ENCODE results near the gene IDS. TPM values are rescaled to one million over a fixed set of nuclear protein-coding genes. Genes with fewer than 3 reads are reported as not detected.

IDS gene
- total RNA-seq, 1 experiment from 2014 or later: 13.3 TPM

- TF ChIP-seq TCF7 (CRISPR knock-in tag; IDR thresholded peaks at IDR 0.05; ENCODE audit: low read depth): no peak
- TF ChIP-seq ZNF263 (CRISPR knock-in tag; IDR thresholded peaks at IDR 0.05; ENCODE audit: low read depth): no peak
- TF ChIP-seq TEAD4 (CRISPR knock-in tag; IDR thresholded peaks at IDR 0.05): no peak
- no peak for TF ChIP-seq MXD4 (CRISPR knock-in tag; IDR thresholded peaks at IDR 0.05; ENCODE audit: borderline replicate concordance)
- no peak for TF ChIP-seq NR3C1 (CRISPR knock-in tag; conservative IDR thresholded peaks at IDR 0.05; ENCODE audit: low read depth)
- TF ChIP-seq, protein P1, sequence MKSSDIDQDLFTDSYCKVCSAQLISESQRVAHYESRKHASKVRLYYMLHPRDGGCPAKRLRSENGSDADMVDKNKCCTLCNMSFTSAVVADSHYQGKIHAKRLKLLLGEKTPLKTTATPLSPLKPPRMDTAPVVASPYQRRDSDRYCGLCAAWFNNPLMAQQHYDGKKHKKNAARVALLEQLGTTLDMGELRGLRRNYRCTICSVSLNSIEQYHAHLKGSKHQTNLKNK (CRISPR knock-in tag; IDR thresholded peaks at IDR 0.05): no peak
- TF ChIP-seq MLX (CRISPR knock-in tag; IDR thresholded peaks at IDR 0.05): no peak
- TF ChIP-seq ZNF423 (CRISPR knock-in tag; IDR thresholded peaks at IDR 0.05): no peak
- TF ChIP-seq ZNF671 (CRISPR knock-in tag; IDR thresholded peaks at IDR 0.05): no peak
These were observed 9.5 kb downstream of the IDS start (continued) for GRCh38 chrX:149495573-149496071.

DNA sequence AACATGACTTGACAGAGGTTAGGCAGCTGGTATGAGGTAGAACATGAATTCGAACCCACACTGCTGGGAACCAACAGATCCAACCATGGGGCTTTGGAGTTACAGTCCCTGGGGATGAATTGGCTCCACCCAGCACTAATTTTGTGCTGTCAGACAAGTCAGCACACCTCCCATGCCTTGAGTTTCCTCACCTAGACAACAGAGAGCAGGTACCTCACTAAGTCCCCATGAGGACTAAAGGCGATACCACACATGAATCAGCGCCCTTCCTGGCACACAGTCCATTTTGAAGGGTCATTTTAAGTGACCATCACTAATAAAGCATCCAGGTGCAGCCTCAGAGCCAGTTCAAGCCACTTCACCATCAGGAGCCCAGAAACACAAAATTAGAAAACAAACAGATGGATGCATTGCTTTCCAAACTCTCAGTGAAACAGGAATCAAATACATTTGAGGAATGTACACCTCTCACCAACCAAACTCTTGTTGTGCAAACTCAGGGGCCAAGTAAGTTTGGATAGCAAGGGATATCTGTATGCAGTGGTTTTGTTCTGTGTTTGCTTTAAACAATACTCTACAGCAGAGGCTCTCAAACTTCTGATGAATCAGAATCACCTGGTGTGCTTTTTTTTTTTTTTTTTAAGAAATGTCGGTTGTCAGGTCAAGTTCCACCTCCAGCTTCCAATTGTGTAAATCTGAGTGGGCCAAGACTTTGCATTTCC lies 10.1 kb downstream of the IDS start:
- no peak for ATAC-seq
- Mint-ChIP-seq H3K4me1 (no peaks in the 10 kb centered on the region), H3K36me3 (peaks cover 13% of the 10 kb centered on the region), H3K27me3 (ENCODE audit: low read depth) (no peaks in the 10 kb centered on the region), H3K9me3 (no peaks in the 10 kb centered on the region), H3K4me3 (no peak overlapping the region), H3K27ac (no peak overlapping the region)
- ChIA-PET CTCF (interaction anchor here (0.6 to 0.8 kb wide), 2 partner anchors 10 to 45 kb away, joined by 3 to 4 read pairs; partner anchors contain the start of gene IDS), POLR2A (no interaction called here)
- TF ChIP-seq GABPB1 (CRISPR knock-in tag; IDR thresholded peaks at IDR 0.05): no peak
- TF ChIP-seq ATF2 (CRISPR knock-in tag; IDR thresholded peaks at IDR 0.05; ENCODE audit: borderline replicate concordance, low read depth): no peak
- TF ChIP-seq, protein P2, sequence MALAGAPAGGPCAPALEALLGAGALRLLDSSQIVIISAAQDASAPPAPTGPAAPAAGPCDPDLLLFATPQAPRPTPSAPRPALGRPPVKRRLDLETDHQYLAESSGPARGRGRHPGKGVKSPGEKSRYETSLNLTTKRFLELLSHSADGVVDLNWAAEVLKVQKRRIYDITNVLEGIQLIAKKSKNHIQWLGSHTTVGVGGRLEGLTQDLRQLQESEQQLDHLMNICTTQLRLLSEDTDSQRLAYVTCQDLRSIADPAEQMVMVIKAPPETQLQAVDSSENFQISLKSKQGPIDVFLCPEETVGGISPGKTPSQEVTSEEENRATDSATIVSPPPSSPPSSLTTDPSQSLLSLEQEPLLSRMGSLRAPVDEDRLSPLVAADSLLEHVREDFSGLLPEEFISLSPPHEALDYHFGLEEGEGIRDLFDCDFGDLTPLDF (CRISPR knock-in tag; IDR thresholded peaks at IDR 0.05): no peak
- TF ChIP-seq, protein P3, sequence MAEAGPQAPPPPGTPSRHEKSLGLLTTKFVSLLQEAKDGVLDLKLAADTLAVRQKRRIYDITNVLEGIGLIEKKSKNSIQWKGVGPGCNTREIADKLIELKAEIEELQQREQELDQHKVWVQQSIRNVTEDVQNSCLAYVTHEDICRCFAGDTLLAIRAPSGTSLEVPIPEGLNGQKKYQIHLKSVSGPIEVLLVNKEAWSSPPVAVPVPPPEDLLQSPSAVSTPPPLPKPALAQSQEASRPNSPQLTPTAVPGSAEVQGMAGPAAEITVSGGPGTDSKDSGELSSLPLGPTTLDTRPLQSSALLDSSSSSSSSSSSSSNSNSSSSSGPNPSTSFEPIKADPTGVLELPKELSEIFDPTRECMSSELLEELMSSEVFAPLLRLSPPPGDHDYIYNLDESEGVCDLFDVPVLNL (CRISPR knock-in tag; IDR thresholded peaks at IDR 0.05; ENCODE audit: borderline replicate concordance, low read depth): no peak
- TF ChIP-seq TCF7 (CRISPR knock-in tag; IDR thresholded peaks at IDR 0.05; ENCODE audit: low read depth): no peak
- no peak for TF ChIP-seq RORB (CRISPR knock-in tag; IDR thresholded peaks at IDR 0.05)
- TF ChIP-seq, protein P4, sequence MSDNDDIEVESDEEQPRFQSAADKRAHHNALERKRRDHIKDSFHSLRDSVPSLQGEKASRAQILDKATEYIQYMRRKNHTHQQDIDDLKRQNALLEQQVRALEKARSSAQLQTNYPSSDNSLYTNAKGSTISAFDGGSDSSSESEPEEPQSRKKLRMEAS (CRISPR knock-in tag; IDR thresholded peaks at IDR 0.05): no peak
- no peak for TF ChIP-seq ZNF138 (CRISPR knock-in tag; conservative IDR thresholded peaks at IDR 0.05)
- TF ChIP-seq ZNF121 (CRISPR knock-in tag; IDR thresholded peaks at IDR 0.05): no peak
- no peak for TF ChIP-seq TEAD1 (CRISPR knock-in tag; IDR thresholded peaks at IDR 0.05)
- TF ChIP-seq FOXP1 (CRISPR knock-in tag; IDR thresholded peaks at IDR 0.05; ENCODE audit: borderline replicate concordance): no peak
- no peak for DNase-seq (ENCODE audit: low spot score)
